NCI-H524 (cell line): ENCODE results near the gene SDF4.

Experiments used
- DNase-seq, 2 experiments: peaks; one replicate each; lab custom pipeline; 2025; lab: John Stamatoyannopoulos, UW

SDF4 gene, protein sequence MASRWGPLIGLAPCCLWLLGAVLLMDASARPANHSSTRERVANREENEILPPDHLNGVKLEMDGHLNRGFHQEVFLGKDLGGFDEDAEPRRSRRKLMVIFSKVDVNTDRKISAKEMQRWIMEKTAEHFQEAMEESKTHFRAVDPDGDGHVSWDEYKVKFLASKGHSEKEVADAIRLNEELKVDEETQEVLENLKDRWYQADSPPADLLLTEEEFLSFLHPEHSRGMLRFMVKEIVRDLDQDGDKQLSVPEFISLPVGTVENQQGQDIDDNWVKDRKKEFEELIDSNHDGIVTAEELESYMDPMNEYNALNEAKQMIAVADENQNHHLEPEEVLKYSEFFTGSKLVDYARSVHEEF

DNA sequence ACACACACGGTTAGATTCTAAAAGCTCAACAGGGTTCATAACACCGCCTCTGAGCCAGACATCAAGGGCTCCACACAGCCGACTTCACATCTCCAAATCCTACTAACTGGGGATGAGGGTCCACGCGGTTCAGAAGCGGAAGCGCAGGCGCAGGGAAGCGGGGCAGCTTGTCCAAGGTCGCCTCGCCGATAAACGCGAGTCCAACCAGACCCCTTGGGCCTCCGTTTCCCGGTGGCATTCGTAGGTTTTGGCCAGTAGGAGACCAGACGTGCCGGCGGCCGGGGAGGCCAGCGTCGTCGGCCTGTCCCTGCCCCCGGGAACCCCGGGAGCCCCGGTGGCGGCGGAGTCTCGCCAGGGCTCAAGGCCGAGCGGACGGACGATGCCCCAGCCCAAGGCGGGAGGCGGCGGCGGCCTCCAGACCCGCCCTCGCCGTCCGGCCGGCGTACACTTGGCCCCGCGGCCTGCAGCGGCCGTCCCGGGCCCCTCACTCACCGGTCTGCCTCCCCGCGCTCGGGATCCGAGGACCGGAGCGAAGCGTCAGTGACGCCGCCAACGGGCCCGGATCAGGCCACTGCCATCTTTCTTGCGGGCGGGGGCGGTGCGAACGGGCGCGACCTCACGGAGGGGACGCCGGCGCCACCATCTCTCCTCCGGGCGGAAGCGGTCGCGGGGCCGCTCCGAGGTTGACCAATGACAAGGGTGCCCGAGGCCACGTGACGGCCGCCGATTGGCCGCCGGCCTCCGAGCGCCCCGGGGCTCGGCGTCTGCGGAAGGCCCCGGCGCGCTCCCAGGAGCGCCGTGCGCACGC lies at the start of gene SDF4:
TSS of gene SDF4 (minus strand) at position 602 of the 808 bp plus-strand sequence. CDS start 3,229 bp downstream, outside the sequence.
- DNase-seq = peak; percentile 84 to 91

DNA sequence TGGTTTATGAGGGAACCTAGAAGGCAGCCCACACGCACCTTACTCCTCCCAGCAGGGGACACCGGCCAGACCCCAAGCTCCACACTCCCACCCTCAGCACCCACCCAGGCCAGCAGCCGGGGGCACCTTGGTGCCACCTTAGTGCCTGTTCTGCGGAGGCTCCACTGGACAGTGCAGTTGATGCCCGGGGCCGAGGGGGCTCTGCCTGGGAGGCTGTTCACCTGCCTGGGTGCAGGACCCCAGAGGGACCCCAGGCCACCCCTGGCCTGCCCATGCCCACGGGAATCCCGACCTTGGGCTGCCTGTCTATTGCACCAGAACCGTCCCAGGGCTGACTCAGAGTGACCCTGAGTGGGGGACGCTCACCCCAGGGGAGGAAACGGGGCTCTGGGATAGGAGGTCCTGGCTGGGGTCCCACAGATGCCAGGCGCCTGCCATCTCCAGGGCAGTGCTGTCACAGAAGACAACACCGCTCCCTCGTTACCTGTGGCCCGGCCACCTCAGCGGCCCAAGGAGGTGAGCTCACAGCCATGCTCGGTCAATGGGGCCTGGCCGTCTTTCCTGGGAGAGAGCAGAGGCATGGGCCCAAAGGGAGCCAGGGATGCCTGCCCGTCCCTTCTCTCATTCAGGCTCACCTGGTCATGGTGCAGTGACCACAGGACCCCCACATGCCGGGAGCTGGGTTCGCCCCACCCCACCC lies 49.1 kb upstream of the SDF4 start:
- no peak for DNase-seq

DNA sequence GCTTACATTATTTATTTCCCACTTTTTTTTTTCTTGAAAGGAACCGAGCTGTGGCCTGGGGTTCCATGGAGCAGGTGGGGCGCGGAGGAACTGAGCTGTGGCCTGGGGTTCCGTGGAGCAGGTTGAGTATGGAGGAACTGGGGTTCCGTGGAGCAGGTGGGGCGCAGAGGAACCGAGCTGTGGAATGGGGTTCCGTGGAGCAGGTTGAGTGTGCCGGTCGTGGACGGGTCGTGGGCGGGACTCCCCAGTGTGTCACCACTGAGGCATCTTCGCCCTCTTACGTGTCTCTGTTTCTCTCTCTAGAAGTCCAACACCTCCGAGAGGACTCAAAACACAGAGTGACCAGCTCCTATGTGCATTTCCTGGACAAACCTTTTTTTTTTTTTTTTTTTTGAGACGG lies 47.2 kb upstream of the SDF4 start:
- no peak for DNase-seq

GRCh38 chr1:1278620-1279019 lies 46.8 kb upstream of the SDF4 start:
- DNase-seq = no peak

GRCh38 chr1:1275836-1276235 lies 44.0 kb upstream of the SDF4 start:
- DNase-seq = no peak

DNA sequence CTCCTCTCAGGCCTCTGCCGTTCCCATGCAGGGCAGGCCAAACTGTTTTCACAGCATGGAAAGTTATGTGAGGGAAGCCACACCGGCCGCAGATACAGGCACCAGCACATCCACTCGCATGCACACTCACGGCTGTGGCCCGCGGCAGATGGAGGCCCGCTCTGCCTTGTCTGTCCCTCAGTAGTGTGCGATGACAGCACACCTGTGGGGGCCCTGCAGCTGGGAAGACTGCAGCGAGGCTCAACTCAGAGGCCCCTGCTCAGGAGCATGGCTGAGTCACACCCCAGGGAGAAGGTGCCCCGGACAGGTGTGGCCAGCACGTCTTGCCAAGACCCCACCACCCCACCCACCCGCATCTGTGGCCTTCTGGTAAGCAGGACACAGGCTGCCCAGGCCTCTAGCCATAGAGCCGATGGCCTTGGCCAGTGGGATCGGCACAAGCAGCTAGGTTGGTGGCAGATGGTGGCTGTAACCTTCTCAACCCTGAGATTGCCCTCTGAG lies 43.2 kb upstream of the SDF4 start:
- no peak for DNase-seq

DNA sequence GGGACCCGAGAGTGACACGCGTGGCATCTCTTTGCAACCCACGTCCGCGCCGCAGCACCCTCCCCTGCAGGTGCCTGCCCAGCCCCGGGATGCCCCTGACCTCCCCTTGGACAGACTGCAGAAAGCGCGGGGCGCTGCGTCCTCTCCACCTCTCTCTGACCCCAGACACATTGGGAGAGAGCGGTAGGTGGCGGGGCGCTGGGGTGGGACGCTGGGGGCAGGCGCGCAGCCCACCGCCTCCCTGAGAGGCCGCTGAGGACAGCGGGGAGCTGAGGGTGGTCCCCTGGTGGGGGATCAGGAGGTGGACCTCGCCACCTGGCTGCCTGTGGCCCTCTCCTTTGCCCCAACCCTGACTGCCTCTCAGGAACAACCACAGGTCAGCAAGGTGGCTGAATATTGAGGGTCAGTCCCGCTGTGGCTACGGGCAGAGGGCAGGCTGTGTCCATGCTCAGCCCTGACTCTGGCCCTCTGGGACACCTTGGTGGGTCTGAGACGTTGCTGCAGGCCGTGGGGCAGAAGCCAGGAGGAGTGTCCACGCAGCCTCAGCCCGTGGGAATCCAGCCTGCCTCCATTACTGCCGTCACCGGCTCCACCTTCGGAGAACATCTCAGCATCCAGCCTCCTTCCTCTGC lies 42.6 kb upstream of the SDF4 start:
- DNase-seq = no peak

DNA sequence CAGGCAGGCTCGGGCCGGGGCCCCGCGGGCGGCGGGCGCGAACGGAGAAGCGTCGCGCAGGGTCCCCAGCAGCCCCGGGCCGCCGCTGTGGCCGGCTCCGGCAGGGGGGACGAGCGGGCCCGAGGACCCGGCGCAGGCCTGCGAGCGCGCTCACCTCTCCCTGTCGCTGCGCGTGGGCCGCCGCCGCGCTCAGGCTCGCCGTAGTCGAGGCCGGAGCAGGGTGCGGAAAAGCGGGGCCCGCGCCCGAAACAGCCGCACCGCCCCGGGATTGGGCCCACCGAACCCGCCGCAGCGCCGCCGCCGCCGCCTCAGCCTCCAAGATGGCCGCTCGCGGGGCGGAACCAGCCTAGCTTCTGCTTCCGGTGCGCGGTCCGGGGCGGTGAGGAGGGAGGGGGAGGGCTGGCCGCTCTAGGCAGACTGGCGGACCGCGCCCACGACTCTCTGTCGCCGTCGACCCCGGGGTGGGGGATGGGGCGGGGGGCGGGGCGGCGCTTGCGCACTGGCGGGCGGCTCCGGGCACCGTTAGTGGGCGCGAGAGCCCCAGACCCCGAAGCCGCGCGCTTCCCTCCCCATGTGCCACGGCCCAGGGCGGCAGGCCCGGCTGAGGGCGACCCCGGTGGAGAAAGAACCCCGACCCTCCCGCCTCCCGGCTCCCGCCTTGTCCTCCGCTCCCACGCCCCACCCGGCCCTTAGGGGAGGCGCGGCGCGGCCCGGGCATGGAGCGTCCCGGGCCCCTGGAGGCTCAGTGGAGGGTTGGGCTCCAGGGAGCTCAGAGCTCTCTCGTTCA lies 41.9 kb upstream of the SDF4 start, which contains the start of gene UBE2J2:
TSS of gene UBE2J2 (minus strand) at position 343 of the 787 bp plus-strand sequence. CDS start 5,862 bp downstream, outside the sequence.
- DNase-seq = peak; percentile 65 to 80

- no peak for DNase-seq
Measured at GRCh38 chr1:1273209-1273511, 41.4 kb upstream of the SDF4 start.

DNA sequence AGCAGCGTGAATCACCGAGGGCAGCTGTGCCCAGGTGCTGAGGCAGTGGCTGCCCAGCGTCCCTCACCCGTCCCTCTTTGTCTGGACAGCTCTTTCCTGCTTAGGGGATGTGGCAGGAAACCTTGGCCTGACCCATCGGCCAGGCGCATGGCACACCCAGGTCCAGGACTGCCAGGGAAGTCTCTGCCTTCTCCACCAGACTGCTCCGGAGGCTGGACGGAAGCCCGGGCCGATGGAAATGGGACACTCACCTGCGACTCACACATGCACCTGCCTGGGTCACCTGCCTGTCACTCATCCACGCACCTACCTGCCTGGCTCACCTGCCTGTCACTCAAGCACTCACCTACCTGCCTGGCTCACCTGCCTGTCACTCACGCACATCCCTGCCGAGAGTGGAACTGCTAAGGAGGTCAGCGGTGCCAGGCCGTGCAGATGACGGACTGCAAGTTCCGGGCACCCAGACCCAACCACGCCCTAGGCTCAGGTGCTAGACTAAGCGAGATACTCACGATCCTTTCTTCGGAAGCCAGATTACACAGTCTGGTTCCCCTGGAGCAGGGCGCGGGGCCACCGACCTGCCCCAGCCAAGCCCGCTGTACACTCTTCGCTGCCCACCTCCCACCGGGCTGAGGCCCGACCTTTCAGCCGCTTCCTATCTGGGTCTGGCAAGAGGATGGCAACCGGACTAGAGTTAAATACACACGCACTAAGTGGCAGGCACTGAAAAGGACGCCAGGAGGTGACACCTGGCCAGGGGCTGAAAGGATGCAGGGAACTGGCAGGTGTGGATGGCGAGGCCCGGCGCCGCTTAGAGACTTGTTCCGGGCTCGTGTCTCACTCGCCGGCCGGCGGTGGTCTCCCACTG lies 40.8 kb upstream of the SDF4 start:
- DNase-seq = no peak

- DNase-seq = no peak
Measured at GRCh38 chr1:1270813-1271212, 39.0 kb upstream of the SDF4 start.

GRCh38 chr1:1268284-1268682 lies 36.5 kb upstream of the SDF4 start:
- DNase-seq = no peak

GRCh38 chr1:1267488-1268283 lies 35.9 kb upstream of the SDF4 start:
- no peak for DNase-seq

- DNase-seq = no peak
Measured at GRCh38 chr1:1264868-1265272, 33.1 kb upstream of the SDF4 start.

DNA sequence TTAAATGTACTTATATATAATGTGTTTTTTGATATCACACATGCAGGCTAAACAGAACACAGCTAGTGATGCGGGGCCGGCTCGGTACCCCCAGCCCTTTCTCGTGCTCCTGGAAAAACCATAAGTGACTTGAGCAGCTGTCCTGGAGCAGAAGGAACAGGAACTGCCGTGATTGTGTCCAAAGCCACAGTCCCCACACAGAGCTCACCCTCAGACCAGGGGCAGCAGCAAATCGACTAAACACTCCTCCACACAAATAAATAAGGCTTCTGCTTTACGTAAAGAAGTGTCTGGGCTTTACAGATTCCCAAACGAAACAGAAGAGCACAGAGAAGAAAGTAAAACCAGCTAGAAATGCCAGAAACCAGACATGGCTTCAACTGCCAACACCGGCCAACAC lies 32.2 kb upstream of the SDF4 start:
- DNase-seq = no peak

DNA sequence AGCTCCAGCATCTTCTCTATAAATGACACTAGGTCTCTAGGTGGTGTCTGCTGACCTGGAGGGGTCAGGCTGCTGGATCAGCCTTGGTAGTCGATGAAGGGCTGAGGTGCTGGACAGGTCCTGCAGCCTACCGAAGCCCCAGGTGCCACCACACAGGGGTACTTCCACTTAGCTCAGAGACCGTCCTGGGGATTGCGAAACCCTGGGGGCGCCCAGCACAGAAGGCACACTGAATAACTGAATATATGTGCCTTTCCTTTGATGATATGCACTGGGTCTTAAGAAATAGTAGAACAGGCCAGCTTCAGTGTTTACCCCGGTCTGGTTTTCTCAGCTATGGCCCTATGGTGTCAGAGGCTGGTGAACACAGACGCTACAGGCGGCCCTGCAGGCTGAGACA lies 31.0 kb upstream of the SDF4 start:
- no peak for DNase-seq

- no peak for DNase-seq
Measured at GRCh38 chr1:1262071-1262470, 30.3 kb upstream of the SDF4 start.

DNA sequence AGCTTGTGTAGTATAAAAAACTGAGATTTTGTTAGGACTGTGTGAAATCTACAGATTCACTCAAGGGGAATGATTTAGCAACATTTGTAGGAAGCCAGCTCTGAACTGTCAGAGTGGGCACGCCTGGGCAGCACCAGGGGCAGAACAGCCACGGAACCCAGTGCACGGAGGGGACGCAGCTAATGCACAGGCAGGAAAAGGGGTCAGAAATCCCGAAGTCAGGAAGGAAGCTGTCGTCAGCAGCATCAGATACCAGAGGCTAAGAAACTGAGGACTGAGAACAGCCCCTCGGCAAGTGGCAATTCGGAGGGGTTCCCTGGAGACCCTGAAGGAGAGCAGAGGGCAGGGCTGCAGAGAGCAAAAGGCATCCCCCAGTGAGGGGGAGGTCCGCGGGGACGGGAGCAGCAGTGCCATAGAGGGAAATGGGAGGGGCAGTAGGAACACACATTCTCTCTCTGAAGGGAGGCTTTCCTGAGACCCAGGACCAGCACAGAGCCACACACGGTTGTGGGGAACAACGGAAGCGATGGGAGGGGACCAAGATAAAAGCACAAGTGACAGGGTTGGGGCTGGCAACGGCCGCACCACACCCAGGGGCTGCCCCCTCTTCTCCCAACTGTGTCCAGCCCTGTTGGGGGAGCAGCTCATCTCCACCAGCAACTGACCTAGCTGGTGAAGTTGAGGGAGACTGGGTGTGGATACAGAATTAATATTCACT lies 29.2 kb upstream of the SDF4 start:
- DNase-seq = no peak
